OCI-LY7 (cell line): ENCODE results near the gene EARS2. TPM values are rescaled to one million over a fixed set of nuclear protein-coding genes. Genes with fewer than 3 reads are reported as not detected.

ENCODE experiments used
- BruUV-seq: library from RNA; stranded (reverse); fragments of 400-500 nt; replicated peaks from 2 replicates; lab custom pipeline; 2021; lab: Mats Ljungman, UMichigan
- CTCF ChIA-PET: fragments of 300-600 bp; sonication (Branson Sonifier 250); formaldehyde crosslinking; loops from one replicate; lab custom pipeline; 2022; ENCODE audit warnings: antibody characterized with exemption; ENCODE audit not compliant: unreplicated experiment; lab: Charles Lee
- POLR2A ChIA-PET: fragments of 300-600 bp; sonication (Branson Sonifier 250); formaldehyde crosslinking; loops from one replicate; lab custom pipeline; 2022; ENCODE audit warnings: antibody characterized with exemption; lab: Charles Lee
- DNase-seq: peaks from one replicate; pipeline ENCODE4 v3.0.0-alpha.2; 2015; ENCODE audit warnings: low spot score
- H2AFZ ChIP-seq: fragments of 200-600 bp; sonication (generic), shearing (Covaris generic); 2 replicates; pipeline ENCODE4 v1.6.1; 2014; ENCODE audit warnings: mild to moderate bottlenecking, antibody characterized with exemption, low read length, moderate library complexity
- H3K27ac ChIP-seq: fragments of 200-600 bp; sonication (generic); 2 replicates; pipeline ENCODE4 v1.5.1; 2014; ENCODE audit warnings: mixed run types, low read depth, mild to moderate bottlenecking, moderate library complexity, low read length, inconsistent platforms; ENCODE audit not compliant: poor library complexity, severe bottlenecking
- H3K36me3 ChIP-seq: fragments of 200-600 bp; sonication (generic); 2 replicates; pipeline ENCODE4 v1.6.1; 2014; ENCODE audit warnings: mild to moderate bottlenecking, antibody characterized with exemption, low read length, moderate library complexity, mixed read lengths; ENCODE audit not compliant: insufficient read depth
- H3K4me1 ChIP-seq: fragments of 200-600 bp; sonication (generic); 2 replicates; pipeline ENCODE4 v1.5.1; 2014; ENCODE audit warnings: mild to moderate bottlenecking, low read length; ENCODE audit not compliant: insufficient read depth, poor library complexity, severe bottlenecking
- H3K4me2 ChIP-seq: fragments of 200-600 bp; sonication (generic); 2 replicates; pipeline ENCODE4 v1.6.1; 2014; ENCODE audit warnings: mild to moderate bottlenecking, low read length
- H3K4me3 ChIP-seq: fragments of 200-600 bp; sonication (generic); 2 replicates; pipeline ENCODE4 v1.5.1; 2014; ENCODE audit warnings: mild to moderate bottlenecking, low read depth, low read length; ENCODE audit not compliant: poor library complexity, severe bottlenecking
- H3K79me2 ChIP-seq: fragments of 200-600 bp; sonication (generic); 2 replicates; pipeline ENCODE4 v1.6.1; 2016; ENCODE audit warnings: low read depth, mild to moderate bottlenecking, low read length, moderate library complexity, mixed read lengths; ENCODE audit not compliant: insufficient read depth
- H3K9me2 ChIP-seq: fragments of 200-600 bp; sonication (generic); 2 replicates; pipeline ENCODE4 v1.6.1; 2016; ENCODE audit warnings: mild to moderate bottlenecking, low read length, mixed read lengths; ENCODE audit not compliant: insufficient read depth
- H3K9me3 ChIP-seq: fragments of 200-600 bp; sonication (generic); 2 replicates; pipeline ENCODE4 v1.6.1; 2014; ENCODE audit warnings: mild to moderate bottlenecking, mixed run types, low read length, mixed read lengths
- H4K20me1 ChIP-seq: fragments of 200-600 bp; sonication (generic); 2 replicates; pipeline ENCODE4 v1.6.1; 2014; ENCODE audit warnings: mild to moderate bottlenecking, antibody characterized with exemption, low read length, moderate library complexity, mixed read lengths; ENCODE audit not compliant: insufficient read depth
- EZH2phosphoT487 ChIP-seq: fragments of 200-600 bp; sonication (generic); IDR thresholded peaks from 2 replicates; pipeline ENCODE4 v1.6.1; 2018; ENCODE audit warnings: low read depth, borderline replicate concordance, mild to moderate bottlenecking, mixed run types, antibody characterized with exemption, low read length, moderate library complexity, mixed read lengths
- intact Hi-C: fragments of 100-400 bp; cut with micrococcal nuclease; formaldehyde crosslinking; loops from one replicate; pipeline ENCODE4 v1.10.0; 2022; ENCODE audit not compliant: unreplicated experiment
- total RNA-seq, 2 experiments: library from RNA; depleted of rRNA in 1 of 2; stranded (reverse); fragments of >200 nt in 1 of 2; shearing (Covaris generic) in 1 of 2; gene quantifications; 2 replicates each; pipeline ENCODE4 v1.2.3, GENCODE V29; 2014 to 2022
- TF ChIP-seq, protein P1 (sequence below): fragments of 200-600 bp; sonication (generic); conservative IDR thresholded peaks from 2 replicates; pipeline ENCODE4 v1.5.1; 2014; ENCODE audit warnings: mild to moderate bottlenecking, antibody characterized with exemption, low read length, moderate library complexity, mixed read lengths

EARS2 gene
- total RNA-seq, 2 experiments from 2014 or later = 38.5 to 42.1 TPM

DNA sequence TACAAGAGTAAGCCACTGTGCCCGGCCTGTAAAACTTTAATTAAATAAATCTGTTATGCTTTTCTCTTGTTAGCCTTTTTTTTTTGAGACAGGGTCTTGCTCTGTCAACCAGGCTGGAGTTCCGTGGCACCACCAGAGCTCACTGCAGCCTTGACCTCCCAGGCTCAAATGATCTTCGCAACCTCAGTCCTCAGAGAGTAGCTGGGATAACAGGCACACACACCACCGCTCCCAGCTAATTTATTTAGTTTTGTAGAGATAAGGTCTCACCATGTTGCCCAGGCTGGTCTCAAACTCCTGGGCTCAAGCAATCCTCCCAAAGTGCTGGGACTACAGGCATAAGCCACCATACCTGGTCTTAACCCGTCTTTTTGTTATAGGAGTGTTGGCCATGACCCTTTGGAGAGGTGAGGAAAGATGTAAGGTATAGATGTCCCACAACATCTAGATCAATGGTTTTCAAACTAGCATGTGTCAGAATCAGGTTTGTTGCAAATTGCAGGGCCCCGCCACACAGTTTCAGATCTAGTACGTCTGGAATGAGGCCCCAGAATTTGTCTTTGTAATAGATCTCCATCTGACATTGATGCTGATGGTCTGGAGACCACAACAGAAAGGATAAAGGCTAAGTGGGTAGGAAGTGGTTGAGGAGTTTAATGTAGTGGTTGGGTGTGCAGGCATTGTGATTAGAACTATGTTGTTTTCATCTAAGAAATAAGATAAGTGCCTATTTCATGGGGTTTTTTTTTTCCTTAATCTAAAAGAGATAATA lies 42.6 kb downstream of the EARS2 start:
- H3K4me2 ChIP-seq = no peak overlapping the region
- H3K4me1 ChIP-seq = peaks cover 84% of the 10 kb centered on the region
- CTCF ChIA-PET = no interaction called here
- H2AFZ ChIP-seq = no peak overlapping the region
- H3K79me2 ChIP-seq = peaks cover 13% of the 10 kb centered on the region
- DNase-seq = peak; percentile 32
- no TSS peak for BruUV-seq
- peaks cover 2% of the 10 kb centered on the region; the same call in 1 of the 2 replicates for H4K20me1 ChIP-seq
- H3K27ac ChIP-seq = peak overlapping the region; percentile 100
- no peak for TF ChIP-seq EZH2phosphoT487
- TF ChIP-seq, protein P1, sequence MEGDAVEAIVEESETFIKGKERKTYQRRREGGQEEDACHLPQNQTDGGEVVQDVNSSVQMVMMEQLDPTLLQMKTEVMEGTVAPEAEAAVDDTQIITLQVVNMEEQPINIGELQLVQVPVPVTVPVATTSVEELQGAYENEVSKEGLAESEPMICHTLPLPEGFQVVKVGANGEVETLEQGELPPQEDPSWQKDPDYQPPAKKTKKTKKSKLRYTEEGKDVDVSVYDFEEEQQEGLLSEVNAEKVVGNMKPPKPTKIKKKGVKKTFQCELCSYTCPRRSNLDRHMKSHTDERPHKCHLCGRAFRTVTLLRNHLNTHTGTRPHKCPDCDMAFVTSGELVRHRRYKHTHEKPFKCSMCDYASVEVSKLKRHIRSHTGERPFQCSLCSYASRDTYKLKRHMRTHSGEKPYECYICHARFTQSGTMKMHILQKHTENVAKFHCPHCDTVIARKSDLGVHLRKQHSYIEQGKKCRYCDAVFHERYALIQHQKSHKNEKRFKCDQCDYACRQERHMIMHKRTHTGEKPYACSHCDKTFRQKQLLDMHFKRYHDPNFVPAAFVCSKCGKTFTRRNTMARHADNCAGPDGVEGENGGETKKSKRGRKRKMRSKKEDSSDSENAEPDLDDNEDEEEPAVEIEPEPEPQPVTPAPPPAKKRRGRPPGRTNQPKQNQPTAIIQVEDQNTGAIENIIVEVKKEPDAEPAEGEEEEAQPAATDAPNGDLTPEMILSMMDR = no peak
- intact Hi-C loops = loop anchor here (10.0 kb wide), 1 partner anchor 350 kb away; no protein-coding TSS in a partner anchor
- H3K36me3 ChIP-seq = peaks cover 13% of the 10 kb centered on the region
- H3K9me2 ChIP-seq = no peaks in the 10 kb centered on the region
- peaks cover 2% of the 10 kb centered on the region; the same call in 1 of the 2 replicates for H3K9me3 ChIP-seq
- no peak overlapping the region for H3K4me3 ChIP-seq
- POLR2A ChIA-PET = interaction anchor here (0.6 to 0.8 kb wide), 2 partner anchors 14 to 18 kb away, joined by 3 to 4 read pairs; no protein-coding TSS in a partner anchor

DNA sequence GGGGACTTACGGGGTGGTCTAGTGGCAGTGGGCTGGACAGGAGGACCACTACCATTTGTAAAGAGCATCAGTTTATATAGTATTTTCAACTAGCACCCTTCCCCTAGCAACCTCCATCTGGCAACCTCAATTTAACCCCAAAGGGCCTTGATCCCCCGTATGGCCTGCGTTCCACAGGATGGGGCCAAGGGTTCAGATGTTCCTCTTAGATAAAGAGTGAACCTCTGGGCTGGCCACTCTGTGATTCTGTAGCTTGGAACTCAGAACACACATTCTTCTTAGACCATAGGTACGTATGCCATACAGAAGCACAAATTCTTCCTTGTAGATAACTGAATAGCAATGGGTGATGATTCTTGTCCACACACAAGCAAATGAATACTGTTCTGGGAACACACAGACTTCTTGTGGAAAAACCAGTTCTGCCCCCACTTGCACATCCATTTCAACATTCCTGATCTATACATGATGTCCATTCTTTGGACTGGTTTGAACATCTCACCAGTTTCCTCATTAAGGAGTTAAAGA lies 44.9 kb downstream of the EARS2 start:
- no TSS peak for BruUV-seq
- peaks cover 33% of the 10 kb centered on the region for H3K36me3 ChIP-seq
- H3K79me2 ChIP-seq = peaks cover 36% of the 10 kb centered on the region
- H3K4me3 ChIP-seq = no peak overlapping the region
- peaks cover 20% of the 10 kb centered on the region for H4K20me1 ChIP-seq
- DNase-seq = no peak
- no peaks in the 10 kb centered on the region for H3K9me2 ChIP-seq
- H3K9me3 ChIP-seq = peaks cover 4% of the 10 kb centered on the region; the same call in 1 of the 2 replicates
- POLR2A ChIA-PET = no interaction called here
- peak overlapping the region; percentile 91 for H3K27ac ChIP-seq
- TF ChIP-seq, protein P1 = no peak
- no peak for TF ChIP-seq EZH2phosphoT487
- H3K4me1 ChIP-seq = peaks cover 64% of the 10 kb centered on the region
- 0 out of 2 replicates have a peak overlapping the region, but pooled peaks have one; percentile 4 for H2AFZ ChIP-seq
- H3K4me2 ChIP-seq = peak overlapping the region; percentile 97
- CTCF ChIA-PET = no interaction called here
- intact Hi-C loops = loop anchor here (10.0 kb wide), 1 partner anchor 353 kb away; no protein-coding TSS in a partner anchor
